ENCODE data around the gene SETD7.

The SETD7 gene

DNA sequence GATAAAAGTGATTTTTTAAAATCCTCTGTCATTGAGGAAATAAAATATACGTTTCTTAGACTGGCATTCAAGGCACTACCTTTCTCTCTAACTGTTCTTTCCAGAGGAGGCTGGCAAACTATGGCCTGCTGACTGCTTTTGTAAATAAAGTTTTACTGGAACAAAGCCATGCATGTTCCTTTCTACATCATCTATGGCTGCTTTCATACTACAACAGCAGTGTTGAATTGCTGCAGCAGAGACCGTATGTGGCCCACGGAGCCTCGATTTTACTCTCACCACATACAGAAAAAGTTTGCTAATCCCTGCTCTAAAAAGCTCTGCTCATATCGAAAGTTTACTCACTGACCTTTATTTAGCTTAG, 20.2 kb downstream of the SETD7 start:
- H3K79me2 ChIP-seq (ENCODE audit: low read length): peaks cover 74% of the 10 kb centered on the region
- no peak for DNase-seq
- no peaks in the 10 kb centered on the region for H3K27me3 ChIP-seq (replicated peaks; ENCODE audit: insufficient read depth, low read length)
- no peaks in the 10 kb centered on the region for H3F3A ChIP-seq (ENCODE audit: insufficient read depth, low read length)
- no peak overlapping the region for H3K27ac ChIP-seq (ENCODE audit: low read length)
- H3K4me2 ChIP-seq (ENCODE audit: low read depth, low read length): no peak overlapping the region
- TF ChIP-seq EZH2phosphoT487 (IDR thresholded peaks at IDR 0.05; ENCODE audit: low read length) (no peak), EZH2 (optimal IDR thresholded peaks at IDR 0.05; ENCODE audit: low read depth, low read length) (no peak)
- no peaks in the 10 kb centered on the region for H3K9me2 ChIP-seq (replicated peaks; ENCODE audit: insufficient read depth, low read length)
- H2AFZ ChIP-seq (ENCODE audit: low read length): no peak overlapping the region
- H3K36me3 ChIP-seq (replicated peaks; ENCODE audit: insufficient read depth, low read length): no peaks in the 10 kb centered on the region
- H4K20me1 ChIP-seq (ENCODE audit: insufficient read depth, low read length): no peaks in the 10 kb centered on the region; the same call in 1 of the 2 replicates
- no peaks in the 10 kb centered on the region for H3K9me3 ChIP-seq (replicated peaks; ENCODE audit: insufficient read depth, low read length)
- no peak overlapping the region for H3K9ac ChIP-seq (ENCODE audit: low read length)
- no peak overlapping the region for H3K4me3 ChIP-seq (ENCODE audit: low read length)
- no peaks in the 10 kb centered on the region for H3K4me1 ChIP-seq (ENCODE audit: low read length)

DNA sequence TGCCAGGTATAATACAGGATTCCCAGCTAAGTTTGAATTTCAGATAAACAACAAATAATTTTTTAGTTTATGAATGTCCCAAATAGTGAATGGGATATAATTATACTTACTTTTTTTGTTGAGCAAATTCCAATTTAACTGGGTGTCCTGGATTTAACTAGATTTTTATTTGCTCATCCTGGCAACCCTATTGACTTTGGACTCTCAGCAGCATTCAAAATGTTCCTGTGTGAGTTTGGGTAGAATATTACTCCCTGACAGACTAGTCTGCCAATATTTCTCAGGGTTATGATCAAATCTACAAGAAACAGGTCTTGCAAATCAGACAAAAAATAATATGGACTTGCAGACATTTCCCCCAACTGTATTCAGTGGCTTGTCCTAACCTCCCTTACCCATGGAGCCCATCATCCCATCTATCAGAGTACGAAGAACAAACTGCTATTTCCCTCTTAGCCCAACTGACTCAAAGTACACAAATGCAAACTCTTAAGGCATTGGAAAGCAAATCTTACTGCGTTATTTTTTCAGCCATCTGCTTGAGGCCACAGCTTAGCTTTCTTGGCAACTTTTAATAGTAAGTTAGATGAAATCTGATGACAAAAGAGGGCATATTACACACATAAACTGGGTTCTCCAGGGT, 20.7 kb downstream of the SETD7 start:
- H3K36me3 ChIP-seq (replicated peaks; ENCODE audit: insufficient read depth, low read length): no peaks in the 10 kb centered on the region
- H3K9me3 ChIP-seq (replicated peaks; ENCODE audit: insufficient read depth, low read length): no peaks in the 10 kb centered on the region
- no peaks in the 10 kb centered on the region for H3K4me1 ChIP-seq (ENCODE audit: low read length)
- no peaks in the 10 kb centered on the region for H3K27me3 ChIP-seq (replicated peaks; ENCODE audit: insufficient read depth, low read length)
- no peak overlapping the region for H2AFZ ChIP-seq (ENCODE audit: low read length)
- no peaks in the 10 kb centered on the region for H3K9me2 ChIP-seq (replicated peaks; ENCODE audit: insufficient read depth, low read length)
- H3K4me2 ChIP-seq (ENCODE audit: low read depth, low read length): no peak overlapping the region
- TF ChIP-seq EZH2 (optimal IDR thresholded peaks at IDR 0.05; ENCODE audit: low read depth, low read length) (no peak), EZH2phosphoT487 (IDR thresholded peaks at IDR 0.05; ENCODE audit: low read length) (no peak)
- TF ChIP-seq, protein P1, sequence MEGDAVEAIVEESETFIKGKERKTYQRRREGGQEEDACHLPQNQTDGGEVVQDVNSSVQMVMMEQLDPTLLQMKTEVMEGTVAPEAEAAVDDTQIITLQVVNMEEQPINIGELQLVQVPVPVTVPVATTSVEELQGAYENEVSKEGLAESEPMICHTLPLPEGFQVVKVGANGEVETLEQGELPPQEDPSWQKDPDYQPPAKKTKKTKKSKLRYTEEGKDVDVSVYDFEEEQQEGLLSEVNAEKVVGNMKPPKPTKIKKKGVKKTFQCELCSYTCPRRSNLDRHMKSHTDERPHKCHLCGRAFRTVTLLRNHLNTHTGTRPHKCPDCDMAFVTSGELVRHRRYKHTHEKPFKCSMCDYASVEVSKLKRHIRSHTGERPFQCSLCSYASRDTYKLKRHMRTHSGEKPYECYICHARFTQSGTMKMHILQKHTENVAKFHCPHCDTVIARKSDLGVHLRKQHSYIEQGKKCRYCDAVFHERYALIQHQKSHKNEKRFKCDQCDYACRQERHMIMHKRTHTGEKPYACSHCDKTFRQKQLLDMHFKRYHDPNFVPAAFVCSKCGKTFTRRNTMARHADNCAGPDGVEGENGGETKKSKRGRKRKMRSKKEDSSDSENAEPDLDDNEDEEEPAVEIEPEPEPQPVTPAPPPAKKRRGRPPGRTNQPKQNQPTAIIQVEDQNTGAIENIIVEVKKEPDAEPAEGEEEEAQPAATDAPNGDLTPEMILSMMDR (IDR thresholded peaks at IDR 0.05; ENCODE audit: low read length): no peak
- no peaks in the 10 kb centered on the region for H3F3A ChIP-seq (ENCODE audit: insufficient read depth, low read length)
- H3K4me3 ChIP-seq (ENCODE audit: low read length): no peak overlapping the region
- DNase-seq: no peak
- peaks cover 71% of the 10 kb centered on the region for H3K79me2 ChIP-seq (ENCODE audit: low read length)
- no peak overlapping the region for H3K27ac ChIP-seq (ENCODE audit: low read length)
- H3K9ac ChIP-seq (ENCODE audit: low read length): no peak overlapping the region
- H4K20me1 ChIP-seq (ENCODE audit: insufficient read depth, low read length): no peaks in the 10 kb centered on the region; the same call in 1 of the 2 replicates

DNA sequence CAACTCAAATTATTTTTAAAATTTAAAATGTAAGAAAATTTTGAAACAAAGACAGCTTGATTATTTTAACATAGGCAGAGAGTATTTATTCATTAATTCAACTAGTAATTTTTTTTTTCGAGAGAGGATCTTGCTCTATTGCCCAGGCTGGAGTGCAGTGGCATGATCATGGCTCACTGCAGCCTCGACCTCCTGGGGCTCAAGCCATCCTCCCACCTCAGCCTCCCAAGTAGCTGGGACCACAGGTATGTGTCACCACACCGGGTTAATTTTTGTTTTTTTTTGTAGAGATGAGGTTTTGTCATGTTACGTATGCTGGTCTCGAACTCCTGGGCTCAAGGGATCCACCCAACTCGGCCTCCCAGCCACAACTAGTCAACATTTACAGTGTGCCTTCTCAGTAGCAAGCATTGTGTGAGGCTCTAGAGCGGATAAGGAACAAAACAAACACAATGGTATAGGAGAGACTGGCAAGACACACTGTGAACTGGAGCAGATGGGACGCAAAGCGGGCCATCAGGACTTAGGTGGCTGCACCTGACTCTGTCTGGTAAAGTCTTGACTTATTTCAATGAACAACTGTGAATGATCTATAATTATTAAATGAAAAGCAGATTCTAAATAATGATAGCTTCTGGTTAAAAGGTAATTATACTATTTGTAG, 21.6 kb downstream of the SETD7 start:
- no peak overlapping the region for H3K27ac ChIP-seq (ENCODE audit: low read length)
- H3K9me2 ChIP-seq (replicated peaks; ENCODE audit: insufficient read depth, low read length): no peaks in the 10 kb centered on the region
- H3K9me3 ChIP-seq (replicated peaks; ENCODE audit: insufficient read depth, low read length): no peaks in the 10 kb centered on the region
- H3K4me3 ChIP-seq (ENCODE audit: low read length): no peak overlapping the region
- TF ChIP-seq, protein P1 (IDR thresholded peaks at IDR 0.05; ENCODE audit: low read length): no peak
- TF ChIP-seq EZH2phosphoT487 (IDR thresholded peaks at IDR 0.05; ENCODE audit: low read length): no peak
- TF ChIP-seq EZH2 (optimal IDR thresholded peaks at IDR 0.05; ENCODE audit: low read depth, low read length): no peak
- no peaks in the 10 kb centered on the region for H3K36me3 ChIP-seq (replicated peaks; ENCODE audit: insufficient read depth, low read length)
- no peak overlapping the region for H3K4me2 ChIP-seq (ENCODE audit: low read depth, low read length)
- no peaks in the 10 kb centered on the region; the same call in 1 of the 2 replicates for H4K20me1 ChIP-seq (ENCODE audit: insufficient read depth, low read length)
- H3K4me1 ChIP-seq (ENCODE audit: low read length): no peaks in the 10 kb centered on the region
- no peak for DNase-seq
- H3K79me2 ChIP-seq (ENCODE audit: low read length): peaks cover 68% of the 10 kb centered on the region
- no peak overlapping the region for H2AFZ ChIP-seq (ENCODE audit: low read length)
- no peaks in the 10 kb centered on the region for H3K27me3 ChIP-seq (replicated peaks; ENCODE audit: insufficient read depth, low read length)
- H3F3A ChIP-seq (ENCODE audit: insufficient read depth, low read length): no peaks in the 10 kb centered on the region
- no peak overlapping the region for H3K9ac ChIP-seq (ENCODE audit: low read length)

DNA sequence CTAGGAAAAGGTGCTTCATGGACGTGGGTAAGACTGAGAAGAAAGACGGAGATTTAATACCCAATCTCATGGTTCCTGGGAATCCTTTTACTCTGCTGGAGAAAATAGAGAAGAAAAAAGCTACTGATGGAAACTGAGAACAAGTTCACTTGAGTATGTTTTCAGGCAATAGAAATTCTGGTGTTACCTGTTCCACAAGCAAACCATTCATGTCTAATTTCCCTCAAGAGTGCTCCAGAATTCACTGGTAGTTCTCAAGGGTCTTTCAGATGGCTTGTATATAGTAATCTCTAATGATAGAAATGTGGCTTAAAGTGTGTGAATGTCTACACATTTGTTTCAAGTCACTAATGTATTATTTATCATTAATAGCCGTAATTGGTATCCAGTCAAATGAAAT, 22.5 kb downstream of the SETD7 start:
- no peak overlapping the region for H3K27ac ChIP-seq (ENCODE audit: low read length)
- H3K4me1 ChIP-seq (ENCODE audit: low read length): no peaks in the 10 kb centered on the region
- no peaks in the 10 kb centered on the region; the same call in 1 of the 2 replicates for H4K20me1 ChIP-seq (ENCODE audit: insufficient read depth, low read length)
- H3F3A ChIP-seq (ENCODE audit: insufficient read depth, low read length): no peaks in the 10 kb centered on the region
- H3K4me2 ChIP-seq (ENCODE audit: low read depth, low read length): no peak overlapping the region
- H3K79me2 ChIP-seq (ENCODE audit: low read length): peaks cover 59% of the 10 kb centered on the region
- no peaks in the 10 kb centered on the region for H3K9me3 ChIP-seq (replicated peaks; ENCODE audit: insufficient read depth, low read length)
- H3K36me3 ChIP-seq (replicated peaks; ENCODE audit: insufficient read depth, low read length): no peaks in the 10 kb centered on the region
- TF ChIP-seq, protein P1 (IDR thresholded peaks at IDR 0.05; ENCODE audit: low read length): no peak
- TF ChIP-seq EZH2 (optimal IDR thresholded peaks at IDR 0.05; ENCODE audit: low read depth, low read length): no peak
- TF ChIP-seq EZH2phosphoT487 (IDR thresholded peaks at IDR 0.05; ENCODE audit: low read length): no peak
- H3K27me3 ChIP-seq (replicated peaks; ENCODE audit: insufficient read depth, low read length): no peaks in the 10 kb centered on the region
- no peak overlapping the region for H3K4me3 ChIP-seq (ENCODE audit: low read length)
- no peaks in the 10 kb centered on the region for H3K9me2 ChIP-seq (replicated peaks; ENCODE audit: insufficient read depth, low read length)
- H3K9ac ChIP-seq (ENCODE audit: low read length): no peak overlapping the region
- H2AFZ ChIP-seq (ENCODE audit: low read length): no peak overlapping the region
- DNase-seq: no peak

Measured in MM.1S (cell line).